Measurements from ENCODE around the gene TPST2. TPM values are rescaled to one million over a fixed set of nuclear protein-coding genes. Genes with fewer than 3 reads are reported as not detected.

Gene TPST2
- total and polyA plus RNA-seq, 9 of the 15 experiments (the other 6 are each of a cell fraction or from before 2014, with no cell fraction given) = 14.2 to 123 (median 60.1) TPM

DNA sequence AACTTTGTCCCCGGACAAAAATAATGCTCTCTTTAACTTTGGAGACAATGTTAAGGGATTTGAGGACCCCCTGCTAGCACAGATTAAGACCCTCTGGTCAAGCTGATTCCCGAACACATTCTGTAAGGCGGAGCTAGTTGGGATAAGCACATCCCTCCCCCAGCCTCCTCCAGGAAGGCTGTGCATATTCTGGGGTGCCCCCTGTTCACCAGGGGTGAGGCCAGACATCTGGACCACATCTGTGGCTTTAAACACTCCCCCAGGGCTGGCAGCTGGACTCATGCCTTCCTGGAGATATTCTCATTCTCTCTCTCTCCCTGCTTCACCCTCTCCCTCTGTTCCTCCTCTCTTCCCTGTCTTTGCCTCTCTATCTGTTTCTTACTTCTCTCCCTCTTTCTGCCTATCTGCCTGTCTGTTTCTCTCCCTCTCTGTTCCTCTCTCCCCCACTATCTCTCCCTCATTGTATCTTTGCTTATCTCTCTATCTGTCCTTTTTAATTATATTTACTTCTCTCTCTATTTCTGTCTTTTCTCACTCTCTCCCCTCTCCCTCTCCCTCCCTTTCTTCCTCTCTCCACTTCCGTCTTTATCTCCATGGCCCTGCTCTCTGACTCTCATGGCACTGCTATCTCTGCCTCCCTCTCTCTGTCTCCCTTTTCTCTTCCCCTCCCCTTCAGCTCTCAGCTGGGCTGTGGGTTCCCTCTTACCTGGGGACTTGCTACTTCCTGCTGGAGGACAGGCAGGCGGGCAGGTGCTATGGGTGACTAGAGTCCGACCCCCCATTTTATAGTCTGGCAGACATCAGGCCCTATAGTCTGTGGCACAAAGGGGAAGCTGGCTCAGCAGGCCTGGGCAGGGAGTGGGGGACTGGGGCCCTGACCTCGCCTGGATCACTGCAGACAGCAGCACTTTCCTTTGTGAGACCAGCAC is 27.6 kb upstream of the TPST2 start, which contains the start of gene CRYBB1 (continued):
- TF ChIP-seq PML (IDR thresholded peaks at IDR 0.05; ENCODE audit: low read length) (no peak), TAF15 (IDR thresholded peaks at IDR 0.05; ENCODE audit: low read depth, low read length) (no peak), KLF16 (IDR thresholded peaks at IDR 0.05) (no peak), ZNF79 (CRISPR knock-in tag; IDR thresholded peaks at IDR 0.05; ENCODE audit: low read depth) (no peak), DMBX1 (CRISPR knock-in tag; IDR thresholded peaks at IDR 0.05; ENCODE audit: borderline replicate concordance) (no peak), FOSL1 (tag; conservative IDR thresholded peaks at IDR 0.05) (no peak), KLF13 (tag; IDR thresholded peaks at IDR 0.05; ENCODE audit: borderline replicate concordance, low read depth) (no peak), ZFPM2 (CRISPR knock-in tag; IDR thresholded peaks at IDR 0.05) (no peak), CBFA2T3 (IDR thresholded peaks at IDR 0.05) (peak; percentile 78), ZBTB7A (IDR thresholded peaks at IDR 0.05; ENCODE audit: borderline replicate concordance, control insufficient read depth, low read depth, low read length) (no peak; the same call in 1 of the 2 replicates), ZNF197 (CRISPR knock-in tag; IDR thresholded peaks at IDR 0.05; ENCODE audit: low read depth) (no peak), TBL1XR1 (IDR thresholded peaks at IDR 0.05; ENCODE audit: low read length in 2 of 2) (no peak), GTF2E2 (tag; IDR thresholded peaks at IDR 0.05) (no peak), XRCC5 (IDR thresholded peaks at IDR 0.05; ENCODE audit: low read depth, low read length) (no peak), CC2D1A (IDR thresholded peaks at IDR 0.05) (peak; percentile 37; the same call in 1 of the 2 replicates), TCFL5 (CRISPR knock-in tag; conservative IDR thresholded peaks at IDR 0.05) (no peak), AFF4 (CRISPR knock-in tag; IDR thresholded peaks at IDR 0.05) (no peak), ELF4 (CRISPR knock-in tag; IDR thresholded peaks at IDR 0.05) (peak; percentile 87), NR2C1 (IDR thresholded peaks at IDR 0.05) (no peak), NR2C1 (tag; IDR thresholded peaks at IDR 0.05) (no peak), CBX2 (IDR thresholded peaks at IDR 0.05; ENCODE audit: insufficient read depth, low read length, poor library complexity, severe bottlenecking) (no peak), DACH1 (IDR thresholded peaks at IDR 0.05; ENCODE audit: partially characterized antibody) (peak; percentile 13), NFIC (IDR thresholded peaks at IDR 0.05) (peak; percentile 40), PTRF (tag; IDR thresholded peaks at IDR 0.05) (no peak), PHB (CRISPR knock-in tag; IDR thresholded peaks at IDR 0.05) (no peak)
- TF ChIP-seq, protein P1, sequence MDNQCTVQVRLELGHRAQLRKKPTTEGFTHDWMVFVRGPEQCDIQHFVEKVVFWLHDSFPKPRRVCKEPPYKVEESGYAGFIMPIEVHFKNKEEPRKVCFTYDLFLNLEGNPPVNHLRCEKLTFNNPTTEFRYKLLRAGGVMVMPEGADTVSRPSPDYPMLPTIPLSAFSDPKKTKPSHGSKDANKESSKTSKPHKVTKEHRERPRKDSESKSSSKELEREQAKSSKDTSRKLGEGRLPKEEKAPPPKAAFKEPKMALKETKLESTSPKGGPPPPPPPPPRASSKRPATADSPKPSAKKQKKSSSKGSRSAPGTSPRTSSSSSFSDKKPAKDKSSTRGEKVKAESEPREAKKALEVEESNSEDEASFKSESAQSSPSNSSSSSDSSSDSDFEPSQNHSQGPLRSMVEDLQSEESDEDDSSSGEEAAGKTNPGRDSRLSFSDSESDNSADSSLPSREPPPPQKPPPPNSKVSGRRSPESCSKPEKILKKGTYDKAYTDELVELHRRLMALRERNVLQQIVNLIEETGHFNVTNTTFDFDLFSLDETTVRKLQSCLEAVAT (IDR thresholded peaks at IDR 0.05) = peak; percentile 65 to 77; a peak in 2 of 4 replicates
